Endothelial cell of umbilical vein (primary cell): ENCODE results near the gene ZBTB20. TPM values are rescaled to one million over a fixed set of nuclear protein-coding genes. Genes with fewer than 3 reads are reported as not detected.

Source experiments
- BruUV-seq: library from RNA; stranded (reverse); fragments of 400-500 nt; replicated peaks from 2 replicates; lab custom pipeline; 2021; lab: Mats Ljungman, UMichigan
- CTCF ChIA-PET: fragments of 300-600, 350-600 bp; sonication (Branson Sonifier 250); formaldehyde crosslinking; loops from one replicate; lab custom pipeline; 2021; ENCODE audit warnings: antibody characterized with exemption, inconsistent platforms; lab: Charles Lee
- POLR2A ChIA-PET: fragments of 300-600, 350-600 bp; sonication (Branson Sonifier 250); formaldehyde crosslinking; loops from one replicate; lab custom pipeline; 2021; ENCODE audit warnings: antibody characterized with exemption, inconsistent platforms; lab: Charles Lee
- DNase-seq: peaks from one replicate; pipeline ENCODE4 v3.0.0-alpha.2; 2011; ENCODE audit warnings: low read depth, low spot score
- FAIRE-seq: peaks from 2 replicates; lab custom pipeline; 2011; peaks lifted over from hg19 to GRCh38; lab: Jason Lieb, UNC
- H2AFZ ChIP-seq: 2 replicates; pipeline ENCODE4 v1.6.0; 2012; ENCODE audit warnings: low read depth, low read length, control low read depth, inconsistent platforms
- H3K27ac ChIP-seq: 2 replicates; pipeline ENCODE4 v1.5.1; 2011; ENCODE audit warnings: low read depth, mild to moderate bottlenecking, control low read depth, low read length, moderate library complexity; ENCODE audit not compliant: insufficient read depth
- H3K27me3 ChIP-seq, 2 experiments: 2 replicates each; pipeline versions ENCODE4 v1.6.0 to v1.6.1; 2011; ENCODE audit warnings: low read length in 2 of 2, mixed read lengths in 1 of 2; ENCODE audit not compliant: control insufficient read depth in 2 of 2, insufficient read depth in 2 of 2
- H3K36me3 ChIP-seq, 2 experiments: 2 replicates in 1 of 2; 3 replicates in 1 of 2; pipeline ENCODE4 v1.5.1; 2011; ENCODE audit warnings: low read length in 2 of 2, mild to moderate bottlenecking in 1 of 2, moderate library complexity in 1 of 2; ENCODE audit not compliant: control insufficient read depth in 2 of 2, insufficient read depth in 2 of 2; ENCODE audit errors: extremely low read depth in 1 of 2
- H3K4me1 ChIP-seq: 3 replicates; pipeline ENCODE4 v1.5.1; 2011; ENCODE audit warnings: mild to moderate bottlenecking, low read length; ENCODE audit not compliant: control insufficient read depth, insufficient read depth; ENCODE audit errors: extremely low read depth
- H3K4me2 ChIP-seq: 2 replicates; pipeline ENCODE4 v1.6.1; 2011; ENCODE audit warnings: low read length, control low read depth, mixed read lengths; ENCODE audit not compliant: insufficient read depth
- H3K4me3 ChIP-seq, 3 experiments: fragments of 200-600 bp in 1 of 3; sonication (generic), shearing (Covaris generic) in 1 of 3; replicated peaks in 1 of 3; 2 replicates each; pipeline ENCODE4 v1.5.1; 2011 to 2016; ENCODE audit warnings: control low read depth in 3 of 3, low read length in 3 of 3, mild to moderate bottlenecking in 2 of 3, inconsistent platforms in 1 of 3, low read depth in 1 of 3, moderate library complexity in 1 of 3; ENCODE audit not compliant: insufficient read depth in 1 of 3
- H3K79me2 ChIP-seq: 2 replicates; pipeline ENCODE4 v1.6.0; 2012; ENCODE audit warnings: low read length, inconsistent platforms; ENCODE audit not compliant: control insufficient read depth, insufficient read depth
- H3K9ac ChIP-seq: replicated peaks from 2 replicates; pipeline ENCODE3; 2011; ENCODE audit warnings: low read length, control low read depth; ENCODE audit not compliant: insufficient read depth; ENCODE audit errors: extremely low read depth
- H3K9me1 ChIP-seq: replicated peaks from 3 replicates; pipeline ENCODE4 v1.6.0; 2011; ENCODE audit warnings: mild to moderate bottlenecking, low read length; ENCODE audit not compliant: control insufficient read depth, insufficient read depth; ENCODE audit errors: extremely low read depth
- H3K9me3 ChIP-seq: replicated peaks from 2 replicates; pipeline ENCODE4 v1.5.1; 2012; ENCODE audit warnings: low read length, inconsistent platforms; ENCODE audit not compliant: control insufficient read depth, insufficient read depth
- H4K20me1 ChIP-seq: replicated peaks from 2 replicates; pipeline ENCODE3; 2011; ENCODE audit warnings: mild to moderate bottlenecking, low read length; ENCODE audit not compliant: control insufficient read depth, insufficient read depth; ENCODE audit errors: extremely low read depth
- EZH2 ChIP-seq: IDR thresholded peaks from 2 replicates; pipeline ENCODE4 v1.6.1; 2012; ENCODE audit warnings: borderline replicate concordance, low read depth, mild to moderate bottlenecking, moderate library complexity, low read length, inconsistent platforms; ENCODE audit not compliant: severe bottlenecking
- FOS ChIP-seq: IDR thresholded peaks from 2 replicates; pipeline ENCODE4 v1.6.1; 2011; ENCODE audit warnings: mild to moderate bottlenecking, low read length, moderate library complexity, borderline replicate concordance; ENCODE audit not compliant: insufficient read depth
- GATA2 ChIP-seq: IDR thresholded peaks from 2 replicates; pipeline ENCODE4 v1.7.0; 2011; ENCODE audit warnings: low read depth, mild to moderate bottlenecking, moderate library complexity, mixed read lengths, low read length; ENCODE audit not compliant: insufficient read length, insufficient read depth
- JUN ChIP-seq: IDR thresholded peaks from 2 replicates; pipeline ENCODE4 v1.6.1; 2011; ENCODE audit warnings: borderline replicate concordance, low read depth; ENCODE audit not compliant: insufficient read length, insufficient read depth
- MYC ChIP-seq: IDR thresholded peaks from one replicate; pipeline ENCODE4 v1.6.1; 2011; ENCODE audit warnings: mild to moderate bottlenecking, low read depth, low read length
- POLR2A ChIP-seq: IDR thresholded peaks from 2 replicates; pipeline ENCODE4 v1.6.1; 2012; ENCODE audit warnings: low read depth, mild to moderate bottlenecking, control low read depth, low read length
- POLR2AphosphoS5 ChIP-seq: IDR thresholded peaks from 2 replicates; pipeline ENCODE4 v1.6.1; 2012; ENCODE audit warnings: low read depth, mild to moderate bottlenecking, control low read depth, low read length, moderate library complexity; ENCODE audit not compliant: insufficient read depth
- dilution Hi-C: fragments of 300-500 bp; cut with MboI; formaldehyde crosslinking; loops from one replicate; pipeline ENCODE4 v1.15.0; 2019; ENCODE audit warnings: low sequenced_read_pairs; ENCODE audit not compliant: extremely low pct_ligation_motif_present
- intact Hi-C: fragments of 100-400 bp; cut with micrococcal nuclease; formaldehyde crosslinking; loops from one replicate; pipeline ENCODE4 v1.10.0; 2022
- polyA plus RNA-seq, 4 experiments: library from polyadenylated mRNA; depleted of rRNA in 3 of 4; stranded (reverse) in 3 of 4; unstranded in 1 of 4; fragments of >200 nt; gene quantifications; 2 replicates each; pipeline versions ENCODE4 v1.2.1 to v1.2.3, GENCODE V29; 2011 to 2012; ENCODE audit warnings: missing spikeins in 1 of 4
- total RNA-seq: library from RNA; stranded (reverse); gene quantifications from 2 replicates; pipeline ENCODE4 v1.2.3, GENCODE V29; 2021
- TF ChIP-seq, protein P1 (sequence below), 2 donors: IDR thresholded peaks; 1 replicate in 1 of 2; 2 replicates in 1 of 2; pipeline ENCODE4 v1.5.1; 2011; ENCODE audit warnings: low read length in 2 of 2, mild to moderate bottlenecking in 2 of 2, moderate library complexity in 2 of 2, control low read depth in 1 of 2, inconsistent platforms in 1 of 2, low read depth in 1 of 2; ENCODE audit not compliant: insufficient read depth in 1 of 2; ENCODE audit errors: extremely low read depth in 1 of 2
- TF ChIP-seq, protein P2 (sequence below): IDR thresholded peaks from 2 replicates; pipeline ENCODE4 v1.6.1; 2011; ENCODE audit not compliant: insufficient read depth, insufficient read length

Gene ZBTB20
- total and polyA plus RNA-seq, 2 donors (not counting 3 experiments of a cell fraction or from before 2014, with no cell fraction given), result 2.1 to 20.5 TPM

- no peaks in the 10 kb centered on the region for H3K79me2 ChIP-seq
- dilution Hi-C loops, result no loop called here
- no peak overlapping the region for H2AFZ ChIP-seq
- ChIA-PET CTCF (interaction anchor here (0.8 to 2.9 kb wide), 4 partner anchors 9 to 713 kb away, joined by 3 to 15 read pairs (median 3); no protein-coding TSS in a partner anchor), POLR2A (interaction anchor here (0.7 kb wide), 1 partner anchor 557 kb away, joined by 4 read pairs; no protein-coding TSS in a partner anchor)
- no TSS peak for BruUV-seq
- no peak overlapping the region for H3K4me3 ChIP-seq
- no peak overlapping the region for H3K4me2 ChIP-seq
- no peaks in the 10 kb centered on the region for H3K36me3 ChIP-seq
- intact Hi-C loops, result no loop called here
- no peaks in the 10 kb centered on the region for H3K9me1 ChIP-seq
- TF ChIP-seq FOS, result no peak
- no peak for TF ChIP-seq POLR2A
- TF ChIP-seq, protein P1, sequence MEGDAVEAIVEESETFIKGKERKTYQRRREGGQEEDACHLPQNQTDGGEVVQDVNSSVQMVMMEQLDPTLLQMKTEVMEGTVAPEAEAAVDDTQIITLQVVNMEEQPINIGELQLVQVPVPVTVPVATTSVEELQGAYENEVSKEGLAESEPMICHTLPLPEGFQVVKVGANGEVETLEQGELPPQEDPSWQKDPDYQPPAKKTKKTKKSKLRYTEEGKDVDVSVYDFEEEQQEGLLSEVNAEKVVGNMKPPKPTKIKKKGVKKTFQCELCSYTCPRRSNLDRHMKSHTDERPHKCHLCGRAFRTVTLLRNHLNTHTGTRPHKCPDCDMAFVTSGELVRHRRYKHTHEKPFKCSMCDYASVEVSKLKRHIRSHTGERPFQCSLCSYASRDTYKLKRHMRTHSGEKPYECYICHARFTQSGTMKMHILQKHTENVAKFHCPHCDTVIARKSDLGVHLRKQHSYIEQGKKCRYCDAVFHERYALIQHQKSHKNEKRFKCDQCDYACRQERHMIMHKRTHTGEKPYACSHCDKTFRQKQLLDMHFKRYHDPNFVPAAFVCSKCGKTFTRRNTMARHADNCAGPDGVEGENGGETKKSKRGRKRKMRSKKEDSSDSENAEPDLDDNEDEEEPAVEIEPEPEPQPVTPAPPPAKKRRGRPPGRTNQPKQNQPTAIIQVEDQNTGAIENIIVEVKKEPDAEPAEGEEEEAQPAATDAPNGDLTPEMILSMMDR (IDR thresholded peaks at IDR 0.05; ENCODE audit: extremely low read depth in 1 of 2, insufficient read depth in 1 of 2, low read depth in 1 of 2, low read length in 2 of 2), result no peak
- no peak for TF ChIP-seq EZH2
- no peak for TF ChIP-seq MYC
- no peak for TF ChIP-seq POLR2AphosphoS5
- TF ChIP-seq, protein P2, sequence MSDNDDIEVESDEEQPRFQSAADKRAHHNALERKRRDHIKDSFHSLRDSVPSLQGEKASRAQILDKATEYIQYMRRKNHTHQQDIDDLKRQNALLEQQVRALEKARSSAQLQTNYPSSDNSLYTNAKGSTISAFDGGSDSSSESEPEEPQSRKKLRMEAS, result no peak
- TF ChIP-seq JUN, result no peak
- no peak for TF ChIP-seq GATA2
- peaks cover 3% of the 10 kb centered on the region for H3K4me1 ChIP-seq
- no peaks in the 10 kb centered on the region for H3K27me3 ChIP-seq
- no peak overlapping the region for H3K27ac ChIP-seq
- no peak overlapping the region for H3K9ac ChIP-seq
- no peak for FAIRE-seq
- H4K20me1 ChIP-seq, result no peaks in the 10 kb centered on the region
- H3K9me3 ChIP-seq, result no peaks in the 10 kb centered on the region
- DNase-seq, result no peak
These were observed 45.0 kb downstream of the ZBTB20 start for GRCh38 chr3:115102046-115102445.
